IgD-negative memory B cell (primary cell): ENCODE measurements around the gene ANKRD30A. TPM values are rescaled to one million over a fixed set of nuclear protein-coding genes. Genes with fewer than 3 reads are reported as not detected.
"Not testable (repeated sequence)": the region's sequence is repeated elsewhere in the genome, so short reads cannot be mapped to it uniquely, and the experiment has no call there.

ENCODE experiments used
- H3K27ac Mint-ChIP-seq, 3 donors: one replicate each; pipeline ENCODE4 v1.8.0; 2020 to 2022; ENCODE audit warnings: mild to moderate bottlenecking in 3 of 3, mixed read lengths in 3 of 3, moderate library complexity in 1 of 3
- H3K27me3 Mint-ChIP-seq: one replicate; pipeline ENCODE4 v1.8.0; 2021; ENCODE audit warnings: mixed read lengths
- H3K36me3 Mint-ChIP-seq: one replicate; pipeline ENCODE4 v1.8.0; 2020; ENCODE audit warnings: mild to moderate bottlenecking, mixed read lengths
- H3K4me1 Mint-ChIP-seq, 3 donors: one replicate each; pipeline ENCODE4 v1.8.0; 2020 to 2022; ENCODE audit warnings: mixed read lengths in 3 of 3, mild to moderate bottlenecking in 1 of 3
- H3K4me3 Mint-ChIP-seq, 4 donors: one replicate each; pipeline ENCODE4 v1.8.0; 2020 to 2022; ENCODE audit warnings: mild to moderate bottlenecking in 4 of 4, mixed read lengths in 4 of 4, moderate library complexity in 3 of 4
- H3K9me3 Mint-ChIP-seq, 3 donors: one replicate each; pipeline ENCODE4 v1.8.0; 2020 to 2021; ENCODE audit warnings: mixed read lengths in 3 of 3, mild to moderate bottlenecking in 1 of 3
- polyA plus RNA-seq: library from polyadenylated mRNA; unstranded; fragments of 300-500 nt; fragmentation: Illumina TruSeq; gene quantifications from one replicate; pipeline ENCODE4 v1.2.3, GENCODE V29; 2021

The ANKRD30A gene, protein sequence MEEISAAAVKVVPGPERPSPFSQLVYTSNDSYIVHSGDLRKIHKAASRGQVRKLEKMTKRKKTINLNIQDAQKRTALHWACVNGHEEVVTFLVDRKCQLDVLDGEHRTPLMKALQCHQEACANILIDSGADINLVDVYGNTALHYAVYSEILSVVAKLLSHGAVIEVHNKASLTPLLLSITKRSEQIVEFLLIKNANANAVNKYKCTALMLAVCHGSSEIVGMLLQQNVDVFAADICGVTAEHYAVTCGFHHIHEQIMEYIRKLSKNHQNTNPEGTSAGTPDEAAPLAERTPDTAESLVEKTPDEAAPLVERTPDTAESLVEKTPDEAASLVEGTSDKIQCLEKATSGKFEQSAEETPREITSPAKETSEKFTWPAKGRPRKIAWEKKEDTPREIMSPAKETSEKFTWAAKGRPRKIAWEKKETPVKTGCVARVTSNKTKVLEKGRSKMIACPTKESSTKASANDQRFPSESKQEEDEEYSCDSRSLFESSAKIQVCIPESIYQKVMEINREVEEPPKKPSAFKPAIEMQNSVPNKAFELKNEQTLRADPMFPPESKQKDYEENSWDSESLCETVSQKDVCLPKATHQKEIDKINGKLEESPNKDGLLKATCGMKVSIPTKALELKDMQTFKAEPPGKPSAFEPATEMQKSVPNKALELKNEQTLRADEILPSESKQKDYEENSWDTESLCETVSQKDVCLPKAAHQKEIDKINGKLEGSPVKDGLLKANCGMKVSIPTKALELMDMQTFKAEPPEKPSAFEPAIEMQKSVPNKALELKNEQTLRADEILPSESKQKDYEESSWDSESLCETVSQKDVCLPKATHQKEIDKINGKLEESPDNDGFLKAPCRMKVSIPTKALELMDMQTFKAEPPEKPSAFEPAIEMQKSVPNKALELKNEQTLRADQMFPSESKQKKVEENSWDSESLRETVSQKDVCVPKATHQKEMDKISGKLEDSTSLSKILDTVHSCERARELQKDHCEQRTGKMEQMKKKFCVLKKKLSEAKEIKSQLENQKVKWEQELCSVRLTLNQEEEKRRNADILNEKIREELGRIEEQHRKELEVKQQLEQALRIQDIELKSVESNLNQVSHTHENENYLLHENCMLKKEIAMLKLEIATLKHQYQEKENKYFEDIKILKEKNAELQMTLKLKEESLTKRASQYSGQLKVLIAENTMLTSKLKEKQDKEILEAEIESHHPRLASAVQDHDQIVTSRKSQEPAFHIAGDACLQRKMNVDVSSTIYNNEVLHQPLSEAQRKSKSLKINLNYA (N-terminal part only)
- not detected for polyA plus RNA-seq

GRCh38 chr10:37125191-37125732 is at the start of gene ANKRD30A:
Gene ANKRD30A (plus strand): TSS chr10:37125598. CDS start chr10:37125788, 190 bp downstream.
- no peaks in the 10 kb centered on the region for H3K36me3 Mint-ChIP-seq
- no peak within 1 kb of the TSS for H3K27ac Mint-ChIP-seq
- H3K9me3 Mint-ChIP-seq, result peaks cover 0 to 2% (median 0%) of the 10 kb centered on the region in 3 donors
- no peaks in the 10 kb centered on the region for H3K27me3 Mint-ChIP-seq
- no peak within 1 kb of the TSS for H3K4me3 Mint-ChIP-seq
- no peaks in the 10 kb centered on the region for H3K4me1 Mint-ChIP-seq

DNA sequence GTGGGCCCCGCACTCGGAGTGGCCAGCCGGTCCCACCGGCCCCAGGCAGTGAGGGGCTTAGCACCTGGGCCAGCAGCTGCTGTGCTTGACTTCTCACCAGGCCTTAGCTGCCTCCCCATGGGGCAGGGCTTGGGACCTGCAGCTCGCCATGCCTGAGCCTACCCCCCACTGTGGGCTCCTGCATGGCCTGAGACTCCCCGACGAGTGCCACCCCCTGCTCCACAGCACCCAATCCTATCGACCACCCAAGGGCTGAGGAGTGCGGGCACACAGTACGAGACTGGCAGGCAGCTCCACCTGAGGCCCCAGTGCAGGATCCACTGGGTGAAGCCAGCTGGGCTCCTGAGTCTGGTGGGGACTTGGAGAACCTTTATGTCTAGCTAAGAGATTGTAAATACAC is 49.3 kb upstream of the ANKRD30A start:
- not testable (repeated sequence) for H3K9me3 Mint-ChIP-seq, H3K36me3 Mint-ChIP-seq, H3K4me3 Mint-ChIP-seq, H3K27me3 Mint-ChIP-seq, H3K4me1 Mint-ChIP-seq, H3K27ac Mint-ChIP-seq

GRCh38 chr10:37095792-37096573 is 29.4 kb upstream of the ANKRD30A start:
- Mint-ChIP-seq H3K27me3 (no peaks in the 10 kb centered on the region), H3K4me3 (no peak overlapping the region), H3K27ac (no peak overlapping the region), H3K4me1 (no peaks in the 10 kb centered on the region), H3K36me3 (no peaks in the 10 kb centered on the region), H3K9me3 (peaks cover 9 to 19% (median 18%) of the 10 kb centered on the region in 3 donors)

- no peaks in the 10 kb centered on the region for H3K36me3 Mint-ChIP-seq
- H3K4me3 Mint-ChIP-seq, result no peak overlapping the region
- H3K27ac Mint-ChIP-seq, result no peak overlapping the region
- peaks cover 2 to 21% (median 11%) of the 10 kb centered on the region in 3 donors for H3K9me3 Mint-ChIP-seq
- no peaks in the 10 kb centered on the region for H3K27me3 Mint-ChIP-seq
- no peaks in the 10 kb centered on the region for H3K4me1 Mint-ChIP-seq
These were observed 24.1 kb upstream of the ANKRD30A start for GRCh38 chr10:37101261-37101660.

GRCh38 chr10:37109000-37109399 is 16.4 kb upstream of the ANKRD30A start:
- no peaks in the 10 kb centered on the region for H3K4me1 Mint-ChIP-seq

DNA sequence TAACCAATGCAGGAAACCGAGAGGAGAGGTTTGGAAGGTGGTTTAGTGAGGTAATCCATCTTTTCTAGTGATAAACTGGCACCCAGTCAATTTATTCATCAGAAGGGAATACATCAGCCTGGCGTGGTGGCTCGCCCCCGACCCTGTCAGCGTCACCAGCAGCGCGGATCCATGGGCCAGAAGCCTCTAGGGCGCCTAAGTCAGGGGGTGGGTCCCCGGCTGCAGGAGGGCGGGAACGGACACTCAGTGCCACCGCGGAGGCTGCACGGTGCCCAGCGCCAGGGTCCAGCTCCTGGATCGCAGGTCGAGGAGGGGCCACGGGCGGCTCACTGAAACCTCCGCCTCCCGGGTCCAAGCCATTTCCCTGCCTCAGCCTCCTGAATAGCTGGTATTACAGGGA is 866 bp upstream of the ANKRD30A start:
- no peaks in the 10 kb centered on the region for H3K4me1 Mint-ChIP-seq
- no peaks in the 10 kb centered on the region for H3K27me3 Mint-ChIP-seq
- H3K9me3 Mint-ChIP-seq, result peaks cover 0 to 2% (median 0%) of the 10 kb centered on the region in 3 donors
- no peak overlapping the region for H3K4me3 Mint-ChIP-seq
- no peak overlapping the region for H3K27ac Mint-ChIP-seq
- H3K36me3 Mint-ChIP-seq, result no peaks in the 10 kb centered on the region

More at GRCh38 chr10:37109000-37109399, 16.4 kb upstream of the ANKRD30A start:
- peaks cover 0 to 12% (median 5%) of the 10 kb centered on the region in 3 donors for H3K9me3 Mint-ChIP-seq
- no peak overlapping the region for H3K4me3 Mint-ChIP-seq
- no peak overlapping the region for H3K27ac Mint-ChIP-seq
- no peaks in the 10 kb centered on the region for H3K36me3 Mint-ChIP-seq
- no peaks in the 10 kb centered on the region for H3K27me3 Mint-ChIP-seq

- Mint-ChIP-seq H3K27ac (no peak overlapping the region), H3K27me3 (no peaks in the 10 kb centered on the region), H3K4me1 (no peaks in the 10 kb centered on the region), H3K4me3 (no peak overlapping the region), H3K36me3 (no peaks in the 10 kb centered on the region), H3K9me3 (peaks cover 0 to 2% (median 0%) of the 10 kb centered on the region in 3 donors)
These were observed 523 bp downstream of the ANKRD30A start for GRCh38 chr10:37125921-37126320.

- no peaks in the 10 kb centered on the region for H3K4me1 Mint-ChIP-seq
- no peaks in the 10 kb centered on the region for H3K27me3 Mint-ChIP-seq
- no peak overlapping the region for H3K27ac Mint-ChIP-seq
- H3K9me3 Mint-ChIP-seq, result peaks cover 0 to 11% (median 4%) of the 10 kb centered on the region in 3 donors
- H3K4me3 Mint-ChIP-seq, result no peak overlapping the region
- peaks cover 1% of the 10 kb centered on the region for H3K36me3 Mint-ChIP-seq
These were observed 21.0 kb downstream of the ANKRD30A start for GRCh38 chr10:37146443-37146842.

DNA sequence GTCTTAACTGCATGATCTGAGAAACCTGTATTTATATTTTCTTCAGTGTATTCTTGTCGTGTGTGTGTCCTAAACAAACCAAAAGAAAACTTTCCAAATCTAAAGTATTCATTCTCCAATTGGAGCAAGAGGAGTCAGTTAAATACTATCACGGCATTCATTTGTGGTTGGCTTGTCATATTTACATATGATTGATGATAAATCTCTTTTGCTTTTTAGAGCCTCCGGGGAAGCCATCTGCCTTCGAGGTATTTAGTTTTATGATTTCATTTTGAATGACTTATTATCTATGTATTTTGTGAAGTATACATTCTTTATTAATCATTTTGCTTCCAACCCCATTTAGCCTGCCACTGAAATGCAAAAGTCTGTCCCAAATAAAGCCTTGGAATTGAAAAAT is 37.0 kb downstream of the ANKRD30A start:
- H3K4me3 Mint-ChIP-seq, H3K27ac Mint-ChIP-seq, H3K4me1 Mint-ChIP-seq, H3K27me3 Mint-ChIP-seq, H3K36me3 Mint-ChIP-seq, H3K9me3 Mint-ChIP-seq: not testable (repeated sequence)

DNA sequence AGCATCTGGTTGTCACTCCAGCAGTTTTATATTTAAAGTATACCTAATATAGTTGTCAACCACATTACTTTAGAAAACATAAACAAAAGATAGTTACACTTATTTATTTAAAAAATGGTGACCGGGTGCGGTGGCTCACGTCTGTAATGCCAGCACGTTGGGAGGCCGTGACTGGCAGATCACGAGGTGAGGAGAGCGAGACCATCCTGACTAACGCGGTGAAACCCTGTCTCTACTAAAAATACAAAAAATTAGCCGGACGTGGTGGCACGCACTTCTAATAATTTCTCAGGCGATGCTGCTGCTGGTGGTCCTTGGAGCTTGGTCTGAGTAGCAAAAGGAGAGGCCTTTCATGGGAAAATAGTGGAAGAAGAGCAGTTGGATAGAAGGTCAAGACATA is 46.5 kb downstream of the ANKRD30A start:
- not testable (repeated sequence) for H3K36me3 Mint-ChIP-seq

DNA sequence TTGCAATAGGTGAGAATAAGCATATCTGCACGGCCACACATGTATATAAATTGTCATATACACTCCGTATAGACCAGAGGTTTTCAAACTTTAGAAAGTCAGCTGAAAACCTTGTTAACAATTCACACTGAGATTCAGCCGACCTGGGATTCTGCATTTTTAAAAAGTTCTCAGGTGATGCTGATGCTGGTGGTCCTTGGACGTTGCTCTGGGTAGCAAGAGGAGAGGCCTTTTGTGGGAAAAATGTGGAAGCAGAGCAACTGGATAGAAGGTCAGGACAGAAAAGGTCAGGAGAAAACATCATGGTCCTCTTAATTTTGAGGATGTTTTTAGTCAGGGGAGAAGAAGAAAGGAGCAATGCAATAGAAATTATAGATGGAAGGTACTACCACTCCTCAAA is 52.9 kb downstream of the ANKRD30A start:
- H3K4me3 Mint-ChIP-seq, H3K27me3 Mint-ChIP-seq, H3K27ac Mint-ChIP-seq, H3K4me1 Mint-ChIP-seq, H3K36me3 Mint-ChIP-seq, H3K9me3 Mint-ChIP-seq: not testable (repeated sequence)

More for the DNA sequence above, 46.5 kb downstream of the ANKRD30A start:
- not testable (repeated sequence) for H3K9me3 Mint-ChIP-seq, H3K4me1 Mint-ChIP-seq, H3K27ac Mint-ChIP-seq, H3K27me3 Mint-ChIP-seq, H3K4me3 Mint-ChIP-seq

- H3K9me3 Mint-ChIP-seq, H3K4me3 Mint-ChIP-seq, H3K27ac Mint-ChIP-seq, H3K36me3 Mint-ChIP-seq, H3K27me3 Mint-ChIP-seq, H3K4me1 Mint-ChIP-seq: not testable (repeated sequence)
These were observed 57.3 kb downstream of the ANKRD30A start for GRCh38 chr10:37182719-37183118.

DNA sequence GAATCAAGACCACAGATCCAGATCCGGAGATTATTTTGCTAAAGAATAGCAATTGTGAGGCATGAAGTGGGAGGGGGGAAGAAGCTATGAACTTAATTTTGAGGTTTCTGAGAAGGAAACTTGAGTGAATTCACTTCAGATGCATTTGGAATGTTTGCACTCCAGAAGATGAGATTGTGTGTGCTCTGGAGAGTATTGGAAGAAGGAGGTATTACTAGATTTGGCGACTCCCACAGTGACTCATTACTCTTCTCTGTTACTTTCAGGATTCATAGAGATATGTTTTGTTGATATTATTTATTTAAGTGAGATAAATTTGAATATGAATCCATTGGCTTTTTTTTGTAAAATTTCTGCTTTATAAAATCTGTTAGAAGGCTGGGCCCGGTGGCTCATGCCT is 80.7 kb downstream of the ANKRD30A start:
- Mint-ChIP-seq H3K4me3 (no peak overlapping the region), H3K27me3 (no peaks in the 10 kb centered on the region), H3K27ac (no peak overlapping the region), H3K4me1 (no peaks in the 10 kb centered on the region), H3K36me3 (no peaks in the 10 kb centered on the region), H3K9me3 (peaks cover 4 to 6% (median 5%) of the 10 kb centered on the region in 3 donors)

DNA sequence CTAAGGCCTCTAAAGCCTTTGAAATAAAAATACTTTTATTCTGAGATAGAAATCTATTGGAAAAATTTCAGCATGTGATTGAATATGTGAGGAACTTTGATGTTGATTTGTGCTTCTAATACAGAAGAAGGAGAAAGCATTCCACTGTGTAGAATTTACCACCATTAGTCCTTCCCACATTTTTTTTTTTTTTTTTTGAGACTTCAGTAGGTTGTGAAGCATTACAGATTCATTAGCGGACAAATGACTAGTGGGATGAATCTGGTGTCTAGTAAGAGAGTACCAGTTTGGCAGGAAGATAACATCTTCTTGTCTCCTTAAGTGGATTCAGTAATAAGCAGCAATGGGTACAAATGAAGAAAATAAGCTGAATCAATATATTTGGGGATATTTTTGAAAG is 95.5 kb downstream of the ANKRD30A start:
- no peaks in the 10 kb centered on the region for H3K4me1 Mint-ChIP-seq

More for the DNA sequence above, 95.5 kb downstream of the ANKRD30A start:
- Mint-ChIP-seq H3K27ac (no peak overlapping the region), H3K9me3 (peaks cover 0 to 8% (median 3%) of the 10 kb centered on the region in 3 donors), H3K4me3 (no peak overlapping the region), H3K27me3 (no peaks in the 10 kb centered on the region), H3K36me3 (no peaks in the 10 kb centered on the region)
